ENCODE measurements around the gene FRS3. TPM values are rescaled to one million over a fixed set of nuclear protein-coding genes. Genes with fewer than 3 reads are reported as not detected.

The FRS3 gene
- total RNA-seq, 1 donor = 1.8 TPM

DNA sequence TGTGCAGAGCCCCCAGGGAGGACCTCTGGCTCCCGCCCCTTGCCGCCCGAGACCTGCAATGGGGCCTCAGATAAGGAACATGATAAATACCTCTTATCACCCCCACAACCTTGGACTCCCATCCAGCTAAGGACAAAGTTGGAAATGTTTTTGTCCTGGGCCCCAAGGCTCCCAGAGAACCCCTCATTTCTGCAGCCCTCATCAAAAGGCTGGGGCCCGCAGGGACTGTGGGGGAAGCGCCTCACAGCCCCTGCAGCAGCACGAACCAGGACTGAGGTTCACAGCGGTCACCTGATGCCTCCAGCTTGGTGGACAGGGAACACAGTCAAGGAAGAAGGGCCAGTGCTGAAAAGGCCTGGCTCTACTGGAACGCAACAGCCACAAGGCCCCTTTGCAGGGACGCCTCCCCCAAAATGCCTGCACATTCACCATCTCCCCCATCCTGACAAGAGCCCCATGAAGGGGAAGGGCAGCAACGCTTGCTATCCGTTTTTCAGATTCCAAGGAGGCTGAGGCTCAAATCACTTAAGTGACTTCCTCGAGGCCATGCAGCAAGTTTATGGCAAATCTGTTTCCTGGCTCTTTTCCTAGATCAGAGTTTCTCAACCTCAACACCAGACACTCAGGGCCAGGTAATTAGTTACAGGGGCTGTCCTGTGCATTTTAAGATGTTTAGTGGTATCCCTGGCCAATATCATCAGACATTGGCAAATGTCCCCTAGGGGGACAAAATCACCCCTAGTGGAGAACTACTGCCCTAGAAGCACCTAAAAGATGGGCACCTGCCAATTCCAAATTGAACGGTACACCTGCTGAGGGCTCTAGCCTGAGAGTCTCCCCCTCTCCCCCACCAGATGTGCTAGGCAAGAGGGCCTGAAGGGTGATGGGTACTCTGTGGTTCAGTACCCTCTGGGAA is 54.9 kb downstream of the FRS3 start:
- no peak overlapping the region for H3K4me3 ChIP-seq (ENCODE audit: insufficient read depth, low read length)
- H3K79me2 ChIP-seq (ENCODE audit: insufficient read depth, low read length) = peaks cover 53% of the 10 kb centered on the region
- no peak overlapping the region for H2AFZ ChIP-seq (ENCODE audit: low read length)
- H4K20me1 ChIP-seq (ENCODE audit: insufficient read depth, low read length) = peaks cover 9% of the 10 kb centered on the region
- TF ChIP-seq, protein P1, sequence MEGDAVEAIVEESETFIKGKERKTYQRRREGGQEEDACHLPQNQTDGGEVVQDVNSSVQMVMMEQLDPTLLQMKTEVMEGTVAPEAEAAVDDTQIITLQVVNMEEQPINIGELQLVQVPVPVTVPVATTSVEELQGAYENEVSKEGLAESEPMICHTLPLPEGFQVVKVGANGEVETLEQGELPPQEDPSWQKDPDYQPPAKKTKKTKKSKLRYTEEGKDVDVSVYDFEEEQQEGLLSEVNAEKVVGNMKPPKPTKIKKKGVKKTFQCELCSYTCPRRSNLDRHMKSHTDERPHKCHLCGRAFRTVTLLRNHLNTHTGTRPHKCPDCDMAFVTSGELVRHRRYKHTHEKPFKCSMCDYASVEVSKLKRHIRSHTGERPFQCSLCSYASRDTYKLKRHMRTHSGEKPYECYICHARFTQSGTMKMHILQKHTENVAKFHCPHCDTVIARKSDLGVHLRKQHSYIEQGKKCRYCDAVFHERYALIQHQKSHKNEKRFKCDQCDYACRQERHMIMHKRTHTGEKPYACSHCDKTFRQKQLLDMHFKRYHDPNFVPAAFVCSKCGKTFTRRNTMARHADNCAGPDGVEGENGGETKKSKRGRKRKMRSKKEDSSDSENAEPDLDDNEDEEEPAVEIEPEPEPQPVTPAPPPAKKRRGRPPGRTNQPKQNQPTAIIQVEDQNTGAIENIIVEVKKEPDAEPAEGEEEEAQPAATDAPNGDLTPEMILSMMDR (IDR thresholded peaks at IDR 0.05; ENCODE audit: extremely low read depth, low read depth, low read length) = no peak
- peaks cover 21% of the 10 kb centered on the region for H3K4me1 ChIP-seq (ENCODE audit: insufficient read depth, low read length)
- H3K27me3 ChIP-seq (ENCODE audit: insufficient read depth, low read length) = no peaks in the 10 kb centered on the region
- DNase-seq (ENCODE audit: insufficient read length, low spot score, missing footprints) = no peak
- no peak overlapping the region for H3K27ac ChIP-seq (ENCODE audit: low read depth, low read length)
- no peaks in the 10 kb centered on the region for H3K36me3 ChIP-seq (ENCODE audit: insufficient read depth, low read length)
- H3K9me3 ChIP-seq (ENCODE audit: low read depth, low read length) = no peaks in the 10 kb centered on the region
- no peak overlapping the region for H3K4me2 ChIP-seq (ENCODE audit: insufficient read depth, low read length)

- TF ChIP-seq, protein P1 (IDR thresholded peaks at IDR 0.05; ENCODE audit: extremely low read depth, low read depth, low read length) = no peak
- Histone ChIP-seq H3K9me3 (ENCODE audit: low read depth, low read length) (no peaks in the 10 kb centered on the region), H3K36me3 (ENCODE audit: insufficient read depth, low read length) (no peaks in the 10 kb centered on the region), H3K27ac (ENCODE audit: low read depth, low read length) (no peak overlapping the region), H2AFZ (ENCODE audit: low read length) (no peak overlapping the region), H4K20me1 (ENCODE audit: insufficient read depth, low read length) (peaks cover 9% of the 10 kb centered on the region), H3K79me2 (ENCODE audit: insufficient read depth, low read length) (peaks cover 47% of the 10 kb centered on the region), H3K4me1 (ENCODE audit: insufficient read depth, low read length) (peaks cover 21% of the 10 kb centered on the region), H3K27me3 (ENCODE audit: insufficient read depth, low read length) (no peaks in the 10 kb centered on the region), H3K4me2 (ENCODE audit: insufficient read depth, low read length) (no peak overlapping the region), H3K4me3 (ENCODE audit: insufficient read depth, low read length) (no peak overlapping the region)
- no peak for DNase-seq (ENCODE audit: insufficient read length, low spot score, missing footprints)
Observed at GRCh38 chr6:41724228-41724580, 55.5 kb downstream of the FRS3 start.

GRCh38 chr6:41723530-41724227 is 56.0 kb downstream of the FRS3 start:
- Histone ChIP-seq H2AFZ (ENCODE audit: low read length) (peak overlapping the region; percentile 25), H3K4me3 (ENCODE audit: insufficient read depth, low read length) (peak overlapping the region; percentile 54), H3K79me2 (ENCODE audit: insufficient read depth, low read length) (peaks cover 45% of the 10 kb centered on the region), H3K36me3 (ENCODE audit: insufficient read depth, low read length) (no peaks in the 10 kb centered on the region), H4K20me1 (ENCODE audit: insufficient read depth, low read length) (peaks cover 9% of the 10 kb centered on the region), H3K4me1 (ENCODE audit: insufficient read depth, low read length) (peaks cover 21% of the 10 kb centered on the region), H3K27me3 (ENCODE audit: insufficient read depth, low read length) (no peaks in the 10 kb centered on the region), H3K9me3 (ENCODE audit: low read depth, low read length) (no peaks in the 10 kb centered on the region), H3K27ac (ENCODE audit: low read depth, low read length) (peak overlapping the region; percentile 83), H3K4me2 (ENCODE audit: insufficient read depth, low read length) (peak overlapping the region; percentile 74)
- peak; percentile 100 for DNase-seq (ENCODE audit: insufficient read length, low spot score, missing footprints)
- TF ChIP-seq, protein P1 (IDR thresholded peaks at IDR 0.05; ENCODE audit: extremely low read depth, low read depth, low read length) = peak; percentile 5
